NT2/D1 (cell line): ENCODE measurements around the gene CR1.
A peak's percentile ranks its signal among the peaks of the same experiment; 100 is the strongest.

Source experiments
- DNase-seq: peaks from one replicate; pipeline ENCODE4 v3.0.0-alpha.2; 2011; ENCODE audit warnings: low read depth, low spot score
- H3K27me3 ChIP-seq: 2 replicates; pipeline ENCODE4 v1.6.0; 2011; ENCODE audit warnings: mild to moderate bottlenecking; ENCODE audit not compliant: insufficient read length, insufficient read depth
- H3K36me3 ChIP-seq: 2 replicates; pipeline ENCODE4 v1.6.1; 2011; ENCODE audit warnings: mild to moderate bottlenecking, low read length, mixed read lengths; ENCODE audit not compliant: insufficient read depth, insufficient read length
- H3K4me1 ChIP-seq: 2 replicates; pipeline ENCODE4 v1.5.1; 2011; ENCODE audit not compliant: insufficient read depth, insufficient read length
- H3K4me3 ChIP-seq: 2 replicates; pipeline ENCODE4 v1.5.1; 2011; ENCODE audit warnings: low read depth; ENCODE audit not compliant: insufficient read length
- H3K9ac ChIP-seq: 2 replicates; pipeline ENCODE4 v1.6.0; 2011; ENCODE audit warnings: low read depth; ENCODE audit not compliant: insufficient read length
- H3K9me3 ChIP-seq: 2 replicates; pipeline ENCODE4 v1.5.1; 2011; ENCODE audit warnings: mild to moderate bottlenecking, low read length; ENCODE audit not compliant: insufficient read depth
- SUZ12 ChIP-seq: IDR thresholded peaks from 2 replicates; pipeline ENCODE4 v1.6.1; 2011; ENCODE audit not compliant: insufficient read length, insufficient read depth; ENCODE audit errors: extremely low read depth
- YY1 ChIP-seq: IDR thresholded peaks from 2 replicates; pipeline ENCODE4 v1.6.1; 2011; ENCODE audit not compliant: insufficient read length, insufficient read depth
- ZNF274 ChIP-seq: IDR thresholded peaks from 2 replicates; pipeline ENCODE4 v1.6.1; 2011; ENCODE audit warnings: mild to moderate bottlenecking, low read depth, low read length

Gene CR1

DNA sequence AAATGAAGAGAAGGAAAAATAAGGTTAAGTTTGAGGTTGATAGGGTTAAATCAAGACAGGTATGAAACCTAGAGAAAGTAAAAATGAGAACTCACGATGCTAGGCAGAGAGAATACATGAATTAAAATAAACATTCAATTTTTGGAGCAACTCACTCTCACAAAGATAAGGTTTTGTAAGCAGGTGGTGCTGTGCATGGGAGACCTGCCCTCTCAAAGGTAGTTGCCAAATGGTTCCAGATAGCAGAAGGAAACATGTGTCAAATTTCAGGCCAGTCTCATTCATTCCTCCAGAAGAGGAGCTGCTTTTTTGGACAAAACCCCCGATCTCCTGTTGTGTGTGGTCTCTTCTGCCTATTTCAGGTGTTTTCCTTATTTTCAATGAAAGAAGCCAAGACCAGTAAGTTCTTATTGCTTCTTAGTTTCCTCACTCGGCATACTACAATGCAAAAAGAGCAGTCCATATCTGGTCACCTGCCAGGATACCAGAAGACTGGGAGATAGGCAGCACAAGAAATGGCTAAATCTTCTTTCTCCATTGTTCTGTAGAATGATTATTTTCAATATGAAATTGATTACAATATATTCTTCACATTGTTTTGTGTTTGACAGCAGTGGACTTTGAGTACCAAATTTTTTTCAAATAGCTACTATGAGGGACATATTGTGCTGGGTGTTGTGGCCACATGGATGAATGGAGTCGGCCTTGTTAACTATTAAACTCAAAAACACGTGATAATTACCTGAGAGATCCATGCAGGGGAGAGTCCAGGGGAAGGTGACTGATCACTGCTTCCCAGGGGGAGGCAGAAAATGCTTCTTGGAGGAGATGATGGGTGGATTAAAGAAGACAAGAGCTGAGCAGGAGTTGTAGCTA lies 152.6 kb downstream of the CR1 start:
- no peaks in the 10 kb centered on the region for H3K4me1 ChIP-seq
- TF ChIP-seq YY1 (no peak), ZNF274 (0 out of 2 replicates have a peak, but pooled peaks have one; percentile 27)
- H3K36me3 ChIP-seq, result no peaks in the 10 kb centered on the region
- H3K4me3 ChIP-seq, result no peak overlapping the region
- DNase-seq, result no peak
- peaks cover 14% of the 10 kb centered on the region; the same call in 1 of the 2 replicates for H3K9me3 ChIP-seq
- H3K27me3 ChIP-seq, result no peaks in the 10 kb centered on the region
- H3K9ac ChIP-seq, result no peak overlapping the region

DNA sequence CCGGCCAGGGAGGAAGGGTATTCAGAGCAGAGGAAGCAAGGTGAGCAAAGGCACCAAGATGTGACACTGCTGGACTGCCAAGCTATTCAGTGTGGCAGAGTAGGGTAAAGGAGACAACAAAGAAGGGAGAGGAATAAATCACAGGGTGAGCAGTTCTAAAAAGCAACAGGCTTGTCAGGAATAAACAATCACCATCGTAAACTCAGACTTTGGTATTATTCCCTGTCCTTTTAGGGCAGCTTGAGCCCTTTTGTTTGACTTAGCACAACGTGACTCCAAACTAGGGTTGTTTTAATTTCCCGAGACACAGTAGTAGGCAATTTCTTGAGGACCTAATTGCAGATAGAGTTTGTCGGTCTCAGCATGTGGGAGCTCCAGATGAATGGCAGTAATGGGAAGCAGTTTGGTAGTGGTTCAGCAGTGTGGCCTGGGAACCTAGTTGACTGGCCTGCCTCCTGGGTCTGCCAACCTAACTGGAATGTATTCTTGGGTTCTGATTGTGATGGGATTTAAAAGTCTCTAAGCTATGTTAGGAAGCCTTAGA lies 153.3 kb downstream of the CR1 start:
- no peak overlapping the region for H3K4me3 ChIP-seq
- H3K9ac ChIP-seq, result no peak overlapping the region
- no peaks in the 10 kb centered on the region for H3K4me1 ChIP-seq
- TF ChIP-seq SUZ12 (no peak), YY1 (no peak), ZNF274 (no peak)
- no peak for DNase-seq
- no peaks in the 10 kb centered on the region for H3K36me3 ChIP-seq
- no peaks in the 10 kb centered on the region for H3K27me3 ChIP-seq
- peaks cover 14% of the 10 kb centered on the region; the same call in 1 of the 2 replicates for H3K9me3 ChIP-seq

DNA sequence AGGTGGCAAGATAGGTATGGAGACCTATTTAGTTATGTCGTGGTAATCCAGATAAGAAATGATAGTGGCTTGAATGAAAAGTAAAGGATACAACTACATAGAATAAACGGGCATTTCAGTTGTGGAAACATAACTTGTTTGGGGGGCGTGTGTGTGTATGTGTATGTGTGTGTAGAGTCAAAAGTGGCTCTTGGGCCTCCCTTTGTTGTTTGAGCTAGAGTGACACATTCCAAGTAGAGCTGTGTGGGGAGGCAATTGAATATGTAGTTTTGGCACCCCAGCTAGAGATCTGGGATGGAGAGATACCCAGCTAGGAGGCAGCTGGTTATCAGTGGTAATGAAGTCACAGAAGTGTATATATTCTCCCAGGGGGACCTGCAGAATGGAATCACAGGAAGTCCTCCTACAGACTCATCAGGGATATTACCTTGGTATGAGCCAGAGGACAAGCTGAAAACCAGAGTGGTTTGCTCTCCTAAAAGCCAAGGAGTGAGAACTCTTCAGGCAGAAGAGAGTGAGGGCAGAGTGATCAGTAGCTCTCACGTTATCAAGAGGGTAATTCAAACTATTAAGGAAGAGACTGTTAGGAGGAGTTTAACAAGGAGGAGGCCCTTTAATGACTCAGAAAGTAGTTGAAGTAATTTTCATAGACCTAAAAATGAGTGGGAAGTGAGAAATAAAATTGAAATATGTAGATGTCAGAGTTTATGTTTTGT lies 154.1 kb downstream of the CR1 start:
- DNase-seq, result no peak
- no peak overlapping the region for H3K4me3 ChIP-seq

DNA sequence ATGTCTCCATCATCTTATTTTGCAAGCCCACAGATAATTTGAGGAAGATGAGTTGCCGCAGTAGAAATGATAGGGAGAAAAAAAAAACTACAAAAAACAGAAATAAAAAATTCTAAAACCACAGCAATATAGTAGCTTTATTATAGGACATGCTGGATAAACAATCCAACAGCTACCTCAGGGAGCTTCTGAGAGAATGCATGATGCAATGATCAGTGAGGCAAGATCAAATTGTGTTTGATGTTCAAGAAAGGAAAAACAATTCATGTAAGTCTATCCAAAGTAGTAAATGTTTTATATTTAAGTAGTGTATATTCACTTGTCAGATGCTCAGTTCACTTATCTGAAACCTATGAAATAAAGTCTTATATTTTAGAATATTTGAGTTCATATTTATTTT lies 155.6 kb downstream of the CR1 start:
- H3K4me3 ChIP-seq, result no peak overlapping the region
- no peaks in the 10 kb centered on the region for H3K9me3 ChIP-seq
- H3K36me3 ChIP-seq, result no peaks in the 10 kb centered on the region
- H3K9ac ChIP-seq, result no peak overlapping the region
- DNase-seq, result no peak
- TF ChIP-seq SUZ12 (no peak), ZNF274 (no peak), YY1 (no peak)
- no peaks in the 10 kb centered on the region for H3K27me3 ChIP-seq
- no peaks in the 10 kb centered on the region for H3K4me1 ChIP-seq

More for the DNA sequence above, 154.1 kb downstream of the CR1 start:
- Histone ChIP-seq H3K36me3 (no peaks in the 10 kb centered on the region), H3K9me3 (peaks cover 9% of the 10 kb centered on the region; the same call in 1 of the 2 replicates), H3K27me3 (no peaks in the 10 kb centered on the region), H3K9ac (no peak overlapping the region), H3K4me1 (no peaks in the 10 kb centered on the region)
- TF ChIP-seq SUZ12 (no peak), YY1 (no peak), ZNF274 (no peak)

DNA sequence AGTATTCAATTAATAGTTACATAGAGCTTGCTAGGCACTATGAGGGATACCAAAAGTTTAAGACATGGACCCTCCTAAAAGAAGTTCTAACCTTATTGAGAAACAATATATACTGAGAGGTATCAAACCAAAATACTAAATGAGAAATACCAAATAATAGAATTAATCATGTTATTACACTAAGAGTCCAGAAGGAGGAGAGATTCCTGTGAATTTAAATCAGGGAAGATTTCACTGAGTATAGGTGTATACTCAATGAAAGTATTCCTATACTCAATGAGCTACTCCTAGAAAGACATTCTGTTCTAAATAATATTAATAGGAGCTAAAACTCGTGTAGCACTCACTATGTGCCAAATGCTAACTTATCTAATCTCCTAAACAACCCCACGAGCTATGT lies 158.4 kb downstream of the CR1 start:
- Histone ChIP-seq H3K9ac (no peak overlapping the region), H3K36me3 (no peaks in the 10 kb centered on the region), H3K4me1 (no peaks in the 10 kb centered on the region), H3K27me3 (no peaks in the 10 kb centered on the region), H3K4me3 (no peak overlapping the region), H3K9me3 (no peaks in the 10 kb centered on the region)
- no peak for DNase-seq
- TF ChIP-seq SUZ12 (no peak), YY1 (no peak), ZNF274 (no peak)

DNA sequence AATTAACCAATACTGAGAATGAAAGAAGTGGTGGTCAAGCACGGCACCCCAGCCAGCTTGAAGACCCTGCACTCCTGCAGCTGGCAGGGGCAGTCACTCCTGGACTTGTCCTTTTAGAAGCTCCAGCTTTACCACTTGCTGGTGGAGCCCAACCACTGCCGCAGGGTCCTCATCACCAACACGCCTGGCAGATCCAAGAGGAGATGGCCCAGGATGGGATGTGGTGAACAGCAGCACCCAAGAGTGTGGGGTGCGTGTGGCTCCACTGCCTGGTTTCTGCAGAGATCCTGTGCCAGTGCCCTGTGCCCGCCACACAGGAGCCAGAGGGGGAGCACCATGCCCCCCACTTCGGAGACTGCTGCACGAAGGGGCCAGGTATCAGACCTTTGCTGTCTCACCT lies 162.5 kb downstream of the CR1 start:
- H3K4me1 ChIP-seq, result no peaks in the 10 kb centered on the region
- H3K27me3 ChIP-seq, result no peaks in the 10 kb centered on the region
- DNase-seq, result no peak
- H3K36me3 ChIP-seq, result no peaks in the 10 kb centered on the region
- H3K4me3 ChIP-seq, result no peak overlapping the region
- 0 out of 2 replicates have a peak, but pooled peaks cover 1% of the 10 kb centered on the region for H3K9me3 ChIP-seq
- TF ChIP-seq ZNF274 (no peak), YY1 (no peak), SUZ12 (no peak)
- no peak overlapping the region for H3K9ac ChIP-seq
